Measurements from ENCODE around the gene CD48. TPM values are rescaled to one million over a fixed set of nuclear protein-coding genes. Genes with fewer than 3 reads are reported as not detected.

CD48 gene
- total and polyA plus RNA-seq, 2 donors: 7.0 to 7.5 TPM

- DNase-seq (ENCODE audit: extremely low spot score): no peak
- no peak overlapping the region for H3K4me3 ChIP-seq (ENCODE audit: low read depth, low read length)
- no peak overlapping the region for H3K27ac ChIP-seq (ENCODE audit: low read depth)
- WGBS: 77% methylated on average over 8 of the region's 8 CpGs
- no peaks in the 10 kb centered on the region for H3K36me3 ChIP-seq (ENCODE audit: insufficient read depth)
- no peaks in the 10 kb centered on the region for H3K4me1 ChIP-seq (ENCODE audit: insufficient read depth)
Measured at GRCh38 chr1:160641323-160642280, 70.0 kb downstream of the CD48 start.

GRCh38 chr1:160640359-160641123, 71.1 kb downstream of the CD48 start:
- WGBS: 91% methylated on average over 2 of the region's 2 CpGs
- no peak for DNase-seq (ENCODE audit: extremely low spot score)
- H3K27ac ChIP-seq (ENCODE audit: low read depth): no peak overlapping the region
- H3K4me3 ChIP-seq (ENCODE audit: low read depth, low read length): no peak overlapping the region
- H3K36me3 ChIP-seq (ENCODE audit: insufficient read depth): no peaks in the 10 kb centered on the region
- no peaks in the 10 kb centered on the region for H3K4me1 ChIP-seq (ENCODE audit: insufficient read depth)

GRCh38 chr1:160639652-160640051, 72.0 kb downstream of the CD48 start:
- Histone ChIP-seq H3K4me1 (ENCODE audit: insufficient read depth) (no peaks in the 10 kb centered on the region), H3K36me3 (ENCODE audit: insufficient read depth) (no peaks in the 10 kb centered on the region), H3K27ac (ENCODE audit: low read depth) (no peak overlapping the region), H3K4me3 (ENCODE audit: low read depth, low read length) (no peak overlapping the region)
- 29% methylated on average over 3 of the region's 3 CpGs for WGBS
- no peak for DNase-seq (ENCODE audit: extremely low spot score)

- Histone ChIP-seq H3K4me3 (ENCODE audit: low read depth, low read length) (no peak overlapping the region), H3K4me1 (ENCODE audit: insufficient read depth) (no peaks in the 10 kb centered on the region), H3K36me3 (ENCODE audit: insufficient read depth) (no peaks in the 10 kb centered on the region), H3K27ac (ENCODE audit: low read depth) (no peak overlapping the region)
- DNase-seq (ENCODE audit: extremely low spot score): no peak
- WGBS: 92% methylated on average over 6 of the region's 6 CpGs
Measured at GRCh38 chr1:160638926-160639325, 72.7 kb downstream of the CD48 start.

- H3K4me3 ChIP-seq (ENCODE audit: low read depth, low read length): no peak overlapping the region
- H3K27ac ChIP-seq (ENCODE audit: low read depth): no peak overlapping the region
- no peaks in the 10 kb centered on the region for H3K4me1 ChIP-seq (ENCODE audit: insufficient read depth)
- DNase-seq (ENCODE audit: extremely low spot score): no peak
- no peaks in the 10 kb centered on the region for H3K36me3 ChIP-seq (ENCODE audit: insufficient read depth)
- WGBS: 70% methylated on average over 3 of the region's 3 CpGs
Measured at GRCh38 chr1:160638540-160638857, 73.1 kb downstream of the CD48 start.

GRCh38 chr1:160637821-160638539, 73.6 kb downstream of the CD48 start:
- Histone ChIP-seq H3K27ac (ENCODE audit: low read depth) (no peak overlapping the region), H3K36me3 (ENCODE audit: insufficient read depth) (no peaks in the 10 kb centered on the region), H3K4me3 (ENCODE audit: low read depth, low read length) (no peak overlapping the region), H3K4me1 (ENCODE audit: insufficient read depth) (no peaks in the 10 kb centered on the region)
- DNase-seq (ENCODE audit: extremely low spot score): no peak
- WGBS: 62% methylated on average over 5 of the region's 5 CpGs

GRCh38 chr1:160637065-160637464, 74.6 kb downstream of the CD48 start:
- DNase-seq (ENCODE audit: extremely low spot score): no peak
- no peak overlapping the region for H3K4me3 ChIP-seq (ENCODE audit: low read depth, low read length)
- no peaks in the 10 kb centered on the region for H3K36me3 ChIP-seq (ENCODE audit: insufficient read depth)
- WGBS: 89% methylated on average over 8 of the region's 8 CpGs
- H3K4me1 ChIP-seq (ENCODE audit: insufficient read depth): no peaks in the 10 kb centered on the region
- H3K27ac ChIP-seq (ENCODE audit: low read depth): no peak overlapping the region

GRCh38 chr1:160636547-160636946, 75.1 kb downstream of the CD48 start:
- WGBS: 89% methylated on average over 3 of the region's 3 CpGs

GRCh38 chr1:160636076-160636475, 75.5 kb downstream of the CD48 start:
- H3K27ac ChIP-seq (ENCODE audit: low read depth): no peak overlapping the region
- 81% methylated on average over 4 of the region's 4 CpGs for WGBS
- no peaks in the 10 kb centered on the region for H3K4me1 ChIP-seq (ENCODE audit: insufficient read depth)
- H3K36me3 ChIP-seq (ENCODE audit: insufficient read depth): no peaks in the 10 kb centered on the region
- no peak overlapping the region for H3K4me3 ChIP-seq (ENCODE audit: low read depth, low read length)
- DNase-seq (ENCODE audit: extremely low spot score): no peak

More at GRCh38 chr1:160636547-160636946, 75.1 kb downstream of the CD48 start:
- no peak overlapping the region for H3K27ac ChIP-seq (ENCODE audit: low read depth)
- no peak overlapping the region for H3K4me3 ChIP-seq (ENCODE audit: low read depth, low read length)
- DNase-seq (ENCODE audit: extremely low spot score): no peak
- H3K36me3 ChIP-seq (ENCODE audit: insufficient read depth): no peaks in the 10 kb centered on the region
- H3K4me1 ChIP-seq (ENCODE audit: insufficient read depth): no peaks in the 10 kb centered on the region

GRCh38 chr1:160634543-160635491, 76.8 kb downstream of the CD48 start:
- 95% methylated on average over 17 of the region's 17 CpGs for WGBS
- no peak overlapping the region for H3K27ac ChIP-seq (ENCODE audit: low read depth)
- DNase-seq (ENCODE audit: extremely low spot score): no peak

GRCh38 chr1:160633330-160633903, 78.2 kb downstream of the CD48 start:
- Histone ChIP-seq H3K4me3 (ENCODE audit: low read depth, low read length) (no peak overlapping the region), H3K4me1 (ENCODE audit: insufficient read depth) (no peaks in the 10 kb centered on the region), H3K27ac (ENCODE audit: low read depth) (no peak overlapping the region), H3K36me3 (ENCODE audit: insufficient read depth) (no peaks in the 10 kb centered on the region)
- DNase-seq (ENCODE audit: extremely low spot score): no peak
- WGBS: 42% methylated on average over 2 of the region's 2 CpGs

More at GRCh38 chr1:160634543-160635491, 76.8 kb downstream of the CD48 start:
- H3K4me3 ChIP-seq (ENCODE audit: low read depth, low read length): no peak overlapping the region
- H3K4me1 ChIP-seq (ENCODE audit: insufficient read depth): no peaks in the 10 kb centered on the region
- H3K36me3 ChIP-seq (ENCODE audit: insufficient read depth): no peaks in the 10 kb centered on the region

- Histone ChIP-seq H3K36me3 (ENCODE audit: insufficient read depth) (no peaks in the 10 kb centered on the region), H3K4me3 (ENCODE audit: low read depth, low read length) (no peak overlapping the region), H3K4me1 (ENCODE audit: insufficient read depth) (no peaks in the 10 kb centered on the region), H3K27ac (ENCODE audit: low read depth) (no peak overlapping the region)
- DNase-seq (ENCODE audit: extremely low spot score): no peak
- 88% methylated on average over 6 of the region's 6 CpGs for WGBS
Measured at GRCh38 chr1:160631983-160632625, 79.5 kb downstream of the CD48 start.

Data from urinary bladder (tissue), 4 donors.